ENCODE results near the gene GPR34. TPM values are rescaled to one million over a fixed set of nuclear protein-coding genes. Genes with fewer than 3 reads are reported as not detected.
"Not testable (repeated sequence)": the region's sequence is repeated elsewhere in the genome, so short reads cannot be mapped to it uniquely, and the experiment has no call there.

The GPR34 gene
- total RNA-seq, 2 donors from 2014 or later, result 1.3 to 4.9 TPM

GRCh38 chrX:41711021-41711667, 22.4 kb downstream of the GPR34 start:
- 96 to 97% methylated on average over 5 of the region's 5 CpGs for WGBS, 2 donors
- Histone ChIP-seq H3K27me3 (no peaks in the 10 kb centered on the region), H3K27ac (no peak overlapping the region), H3K4me3 (no peak overlapping the region), H3K9me3 (no peaks in the 10 kb centered on the region), H3K4me1 (no peaks in the 10 kb centered on the region), H3K36me3 (replicated peaks in 1 of 2; ENCODE audit: insufficient read depth in 1 of 2, low read depth in 2 of 2) (no peaks in the 10 kb centered on the region)
- no peak for TF ChIP-seq CTCF (IDR thresholded peaks at IDR 0.05)
- TF ChIP-seq POLR2A (IDR thresholded peaks at IDR 0.05), result no peak
- no peak for DNase-seq
- no peak for ATAC-seq
- intact Hi-C loops (cut with DNase I), result no loop called here

GRCh38 chrX:41716222-41716621, 27.4 kb downstream of the GPR34 start:
- TF ChIP-seq POLR2A (IDR thresholded peaks at IDR 0.05) (no peak), CTCF (IDR thresholded peaks at IDR 0.05) (no peak)
- no peaks in the 10 kb centered on the region for H3K27me3 ChIP-seq
- 94 to 97% methylated on average over 5 of the region's 5 CpGs for WGBS, 2 donors
- no peak overlapping the region for H3K4me3 ChIP-seq
- H3K36me3 ChIP-seq (replicated peaks in 1 of 2; ENCODE audit: insufficient read depth in 1 of 2, low read depth in 2 of 2), result no peaks in the 10 kb centered on the region
- no peaks in the 10 kb centered on the region for H3K9me3 ChIP-seq
- DNase-seq (no peak), ATAC-seq (no peak)
- no peak overlapping the region for H3K27ac ChIP-seq
- H3K4me1 ChIP-seq, result no peaks in the 10 kb centered on the region
- intact Hi-C loops (cut with DNase I), result no loop called here

GRCh38 chrX:41716767-41717473, 28.1 kb downstream of the GPR34 start:
- no peaks in the 10 kb centered on the region for H3K4me1 ChIP-seq
- no peak for DNase-seq
- no peak for ATAC-seq
- no peak overlapping the region for H3K27ac ChIP-seq
- 79 to 86% methylated on average over 12 of the region's 12 CpGs for WGBS, 2 donors
- intact Hi-C loops (cut with DNase I), result no loop called here
- H3K9me3 ChIP-seq, result no peaks in the 10 kb centered on the region
- H3K36me3 ChIP-seq (replicated peaks in 1 of 2; ENCODE audit: insufficient read depth in 1 of 2, low read depth in 2 of 2), result no peaks in the 10 kb centered on the region
- H3K4me3 ChIP-seq, result no peak overlapping the region
- no peak for TF ChIP-seq CTCF (IDR thresholded peaks at IDR 0.05)
- TF ChIP-seq POLR2A (IDR thresholded peaks at IDR 0.05), result no peak
- H3K27me3 ChIP-seq, result no peaks in the 10 kb centered on the region

- ATAC-seq, result no peak
- Histone ChIP-seq H3K4me3 (no peak overlapping the region), H3K9me3 (no peaks in the 10 kb centered on the region), H3K36me3 (replicated peaks in 1 of 2; ENCODE audit: insufficient read depth in 1 of 2, low read depth in 2 of 2) (no peaks in the 10 kb centered on the region), H3K27ac (no peak overlapping the region), H3K4me1 (no peaks in the 10 kb centered on the region), H3K27me3 (no peaks in the 10 kb centered on the region)
- 58 to 92% methylated on average over 3 to 4 of the region's 4 CpGs for WGBS, 2 donors
- intact Hi-C loops (cut with DNase I), result no loop called here
- no peak for TF ChIP-seq POLR2A (IDR thresholded peaks at IDR 0.05)
- peak in 2 of 4 donors; percentile 10 to 11 for DNase-seq
Measured at GRCh38 chrX:41718481-41719235, 29.9 kb downstream of the GPR34 start.

- 91% methylated on average over 6 of the region's 6 CpGs for WGBS, 2 donors
- ATAC-seq; DNase-seq; H3K27me3 ChIP-seq; H3K9me3 ChIP-seq; intact Hi-C loops (cut with DNase I); H3K4me3 ChIP-seq; H3K27ac ChIP-seq; H3K4me1 ChIP-seq; H3K36me3 ChIP-seq (replicated peaks in 1 of 2; ENCODE audit: insufficient read depth in 1 of 2, low read depth in 2 of 2): not testable (repeated sequence)
Measured at GRCh38 chrX:41719610-41720009, 30.8 kb downstream of the GPR34 start.

Measured in body of pancreas (tissue), 4 donors.